A673 (cell line): ENCODE results near the gene MANSC1. TPM values are rescaled to one million over a fixed set of nuclear protein-coding genes. Genes with fewer than 3 reads are reported as not detected.

Experiments
- BruUV-seq: library from RNA; stranded (reverse); fragments of 400-500 nt; replicated peaks from 2 replicates; lab custom pipeline; 2021; lab: Mats Ljungman, UMichigan
- CTCF ChIA-PET: fragments of 300-600 bp; sonication (Branson Sonifier 250); formaldehyde crosslinking; loops from one replicate; lab custom pipeline; 2022; ENCODE audit warnings: antibody characterized with exemption; lab: Charles Lee
- POLR2A ChIA-PET: fragments of 300-600 bp; sonication (Branson Sonifier 250); formaldehyde crosslinking; loops from one replicate; lab custom pipeline; 2022; ENCODE audit warnings: antibody characterized with exemption; ENCODE audit not compliant: low non-redundant PET; lab: Charles Lee
- DNase-seq: peaks from one replicate; pipeline ENCODE4 v3.0.0-alpha.2; 2015; ENCODE audit warnings: low spot score
- H3K27ac ChIP-seq: fragments of 200-600 bp; sonication (generic); 2 replicates; pipeline ENCODE4 v1.5.1; 2016; ENCODE audit warnings: mixed run types, low read depth, mild to moderate bottlenecking, mixed read lengths, antibody characterized with exemption, low read length; ENCODE audit not compliant: poor library complexity, severe bottlenecking
- H3K27me3 ChIP-seq: fragments of 200-600 bp; sonication (generic); replicated peaks from 2 replicates; pipeline ENCODE4 v1.6.1; 2017; ENCODE audit warnings: mixed run types, low read depth, mild to moderate bottlenecking, mixed read lengths, antibody characterized with exemption, low read length; ENCODE audit not compliant: insufficient read depth, poor library complexity
- H3K36me3 ChIP-seq: fragments of 200-600 bp; sonication (generic); 2 replicates; pipeline ENCODE4 v1.6.1; 2016; ENCODE audit warnings: mixed run types, mild to moderate bottlenecking, mixed read lengths, antibody characterized with exemption, low read length; ENCODE audit not compliant: insufficient read depth, poor library complexity, severe bottlenecking
- H3K4me1 ChIP-seq: fragments of 200-600 bp; sonication (generic); 2 replicates; pipeline ENCODE4 v1.6.1; 2017; ENCODE audit warnings: mixed run types, mild to moderate bottlenecking, mixed read lengths, antibody characterized with exemption, low read length; ENCODE audit not compliant: insufficient read depth, poor library complexity, severe bottlenecking
- H3K4me3 ChIP-seq: fragments of 200-600 bp; sonication (generic); 2 replicates; pipeline ENCODE4 v1.5.1; 2016; ENCODE audit warnings: low read depth, mixed run types, mild to moderate bottlenecking, mixed read lengths, low read length; ENCODE audit not compliant: poor library complexity, severe bottlenecking
- H3K9me3 ChIP-seq: fragments of 200-600 bp; sonication (generic); 2 replicates; pipeline ENCODE4 v1.6.1; 2016; ENCODE audit warnings: mixed run types, low read depth, mild to moderate bottlenecking, mixed read lengths, antibody characterized with exemption, low read length; ENCODE audit not compliant: poor library complexity, severe bottlenecking
- CTCF ChIP-seq: fragments of 300-800, 200-600 bp; sonication (generic); conservative IDR thresholded peaks from 2 replicates; pipeline ENCODE4 v1.5.1; 2017; ENCODE audit warnings: low read depth, mild to moderate bottlenecking, antibody characterized with exemption, low read length, moderate library complexity, mixed read lengths
- EZH2 ChIP-seq: fragments of 200-600 bp; sonication (generic); IDR thresholded peaks from 2 replicates; pipeline ENCODE4 v1.6.1; 2017; ENCODE audit warnings: borderline replicate concordance, low read depth, mild to moderate bottlenecking, mixed read lengths, antibody characterized with exemption, low read length; ENCODE audit not compliant: poor library complexity, severe bottlenecking
- intact Hi-C: fragments of 100-400 bp; cut with micrococcal nuclease; formaldehyde crosslinking; loops from one replicate; pipeline ENCODE4 v1.10.0; 2022; ENCODE audit not compliant: unreplicated experiment
- total RNA-seq: library from RNA; stranded (reverse); gene quantifications from 2 replicates; pipeline ENCODE4 v1.2.3, GENCODE V29; 2021

MANSC1 gene
- total RNA-seq, 1 experiment from 2014 or later = 10.5 TPM

- no peak overlapping the region for H3K27ac ChIP-seq
- no peaks in the 10 kb centered on the region for H3K36me3 ChIP-seq
- POLR2A ChIA-PET = no interaction called here
- H3K9me3 ChIP-seq = no peaks in the 10 kb centered on the region
- TF ChIP-seq CTCF (no peak), EZH2 (no peak)
- no peak for DNase-seq
- H3K4me3 ChIP-seq = no peak overlapping the region
- H3K27me3 ChIP-seq = no peaks in the 10 kb centered on the region
- CTCF ChIA-PET = interaction anchor here (2.6 kb wide), 1 partner anchor 250 kb away, joined by 11 read pairs; no protein-coding TSS in a partner anchor
- intact Hi-C loops = loop anchor here (5.0 kb wide), 1 partner anchor 85 kb away; no protein-coding TSS in a partner anchor
- no TSS peak for BruUV-seq
- H3K4me1 ChIP-seq = peaks cover 38% of the 10 kb centered on the region
Observed at GRCh38 chr12:12331896-12332295, 18.1 kb downstream of the MANSC1 start.

DNA sequence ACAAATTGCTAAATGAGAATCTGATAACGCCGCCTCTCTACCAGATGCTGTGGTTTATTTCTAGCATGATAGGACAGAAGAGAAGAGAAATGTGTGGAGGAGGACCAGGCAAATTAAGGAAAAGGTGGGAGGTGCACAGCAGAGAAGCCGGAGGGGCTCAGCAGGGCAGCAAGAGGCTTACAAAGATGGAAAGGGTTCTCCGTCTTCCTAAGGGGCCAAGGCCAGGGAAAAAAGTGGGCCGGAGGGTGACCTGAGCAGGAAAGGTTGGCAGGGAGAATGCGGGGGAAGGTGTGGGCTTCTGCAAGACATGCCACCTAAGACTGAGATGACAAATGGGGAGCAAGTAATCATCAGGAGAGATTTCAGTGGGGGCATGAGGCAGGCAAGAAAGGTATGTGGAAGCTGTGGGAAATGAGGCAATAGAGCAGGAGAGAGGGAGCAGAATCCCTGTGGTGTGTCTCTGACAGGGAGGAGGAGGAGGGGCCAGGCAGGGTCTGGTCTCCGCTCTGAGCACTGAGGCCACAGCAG is 18.7 kb downstream of the MANSC1 start:
- intact Hi-C loops = loop anchor here (5.0 kb wide), 1 partner anchor 84 kb away; no protein-coding TSS in a partner anchor
- H3K36me3 ChIP-seq = no peaks in the 10 kb centered on the region
- no peak for DNase-seq
- BruUV-seq = no TSS peak
- no peak overlapping the region for H3K27ac ChIP-seq
- peaks cover 38% of the 10 kb centered on the region for H3K4me1 ChIP-seq
- TF ChIP-seq CTCF (no peak), EZH2 (no peak)
- H3K9me3 ChIP-seq = no peaks in the 10 kb centered on the region
- H3K4me3 ChIP-seq = no peak overlapping the region
- ChIA-PET POLR2A (no interaction called here), CTCF (no interaction called here)
- H3K27me3 ChIP-seq = no peaks in the 10 kb centered on the region

- peaks cover 19% of the 10 kb centered on the region for H3K4me1 ChIP-seq
- CTCF ChIA-PET = interaction anchor here (0.6 to 2.5 kb wide), 3 partner anchors 39 to 292 kb away, joined by 3 to 13 read pairs (median 13); no protein-coding TSS in a partner anchor
- no peak for TF ChIP-seq EZH2
- peak; percentile 76 for TF ChIP-seq CTCF
- POLR2A ChIA-PET = no interaction called here
- no peaks in the 10 kb centered on the region for H3K27me3 ChIP-seq
- intact Hi-C loops = loop anchor here (1.0 to 5.0 kb wide), 3 partner anchors 61 to 293 kb away; partner anchors contain the start of gene LRP6
- no peak overlapping the region for H3K4me3 ChIP-seq
- DNase-seq = peak; percentile 86
- H3K36me3 ChIP-seq = no peaks in the 10 kb centered on the region
- no peaks in the 10 kb centered on the region for H3K9me3 ChIP-seq
- BruUV-seq = no TSS peak
- H3K27ac ChIP-seq = peak overlapping the region; percentile 51
Observed at GRCh38 chr12:12327802-12328201, 22.2 kb downstream of the MANSC1 start.
